SIG-M5 treated with dmso at 0.1 percent for 504 hours (cell line): ENCODE results near the gene MYRFL.
A peak's percentile ranks its signal among the peaks of the same experiment; 100 is the strongest.
"Not testable (repeated sequence)": the region's sequence is repeated elsewhere in the genome, so short reads cannot be mapped to it uniquely, and the experiment has no call there.

Source experiments
- DNase-seq: peaks from one replicate; lab custom pipeline; 2025; ENCODE audit not compliant: unreplicated experiment; lab: John Stamatoyannopoulos, UW

Gene MYRFL

GRCh38 chr12:69984241-69984640, 159.2 kb downstream of the MYRFL start:
- DNase-seq = no peak

DNA sequence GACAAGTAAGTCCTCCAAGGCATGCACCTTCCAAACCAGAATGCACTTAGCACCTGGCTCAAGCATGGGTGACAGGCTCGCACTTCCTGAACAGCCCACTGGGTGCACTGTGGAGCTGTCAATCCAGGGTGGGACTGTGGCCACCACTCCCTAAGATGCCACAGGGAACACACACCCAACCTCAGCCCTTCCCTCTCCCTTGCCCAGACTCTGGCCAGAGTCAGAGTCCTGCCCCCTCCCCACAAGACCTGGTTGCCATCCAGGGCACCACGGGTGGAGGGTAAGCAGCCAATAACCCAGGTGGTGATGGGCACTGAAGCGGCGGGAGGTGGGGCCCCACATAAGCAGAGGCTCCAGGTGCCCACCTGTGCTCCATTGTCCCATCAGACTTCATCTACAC, 160.6 kb downstream of the MYRFL start:
- no peak for DNase-seq

GRCh38 chr12:69986114-69986513, 161.1 kb downstream of the MYRFL start:
- DNase-seq = no peak

DNA sequence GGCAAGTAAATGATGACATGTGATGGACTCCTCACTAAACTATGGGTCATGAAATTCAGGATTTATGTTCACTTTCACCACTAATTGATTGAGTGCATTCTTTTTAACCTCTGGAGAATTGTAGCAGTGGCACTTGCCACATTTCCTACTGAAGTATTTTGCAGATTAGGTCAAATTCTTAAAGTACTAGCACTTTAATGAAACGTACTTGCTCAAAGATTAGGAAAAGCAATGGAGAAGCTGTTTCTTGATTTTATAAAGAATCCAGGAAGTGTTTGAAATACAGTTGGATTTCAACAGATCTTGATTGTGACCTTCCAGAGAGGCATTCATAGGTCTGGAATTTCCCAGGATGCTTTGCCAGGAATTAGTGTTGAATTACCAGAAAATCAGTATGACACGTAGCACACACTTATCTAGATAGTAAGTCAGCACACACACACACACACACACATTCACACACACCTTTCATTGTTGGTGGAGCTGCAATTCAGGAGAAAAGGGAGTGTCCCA, 162.6 kb downstream of the MYRFL start:
- peak; percentile 24 for DNase-seq

DNA sequence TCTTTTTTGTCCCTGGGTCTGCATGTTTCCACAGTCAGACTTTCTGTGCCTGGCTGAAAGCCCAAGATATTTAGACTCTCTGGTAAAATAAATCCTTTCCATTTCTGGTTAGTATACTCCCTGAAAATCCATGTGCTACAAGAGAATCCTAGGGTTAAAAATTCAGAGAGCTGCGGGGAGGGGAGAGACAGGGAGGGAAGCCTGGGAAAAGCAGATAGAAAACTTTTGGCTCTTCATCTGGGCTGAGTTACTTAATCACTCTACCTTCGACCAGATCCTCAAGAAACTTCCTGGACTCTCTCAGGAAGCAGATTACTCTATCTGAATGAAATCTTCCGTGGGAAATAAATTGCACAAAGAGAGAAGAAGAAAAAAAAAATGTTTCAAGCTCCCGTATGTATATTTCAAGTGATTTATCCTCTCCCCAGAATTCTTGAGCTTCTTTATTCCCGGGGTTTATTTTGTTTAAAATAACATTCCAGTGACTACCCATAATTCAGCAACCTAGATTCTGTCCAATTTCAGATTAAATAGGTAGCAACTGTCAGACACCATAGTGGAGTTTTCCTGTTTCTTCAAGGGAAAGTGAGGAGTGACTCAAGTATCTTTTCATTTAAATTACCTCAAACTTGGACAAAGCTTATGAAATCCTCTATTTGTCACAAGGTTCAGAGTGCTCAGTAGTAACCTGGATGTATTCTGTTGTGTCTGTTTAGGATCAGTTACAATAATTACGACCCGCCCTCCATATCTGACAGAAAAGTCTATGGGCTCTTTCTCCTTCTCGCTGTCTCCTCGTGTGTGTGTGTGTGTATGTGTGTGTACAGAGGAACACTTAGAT, 163.7 kb downstream of the MYRFL start:
- no peak for DNase-seq

- no peak for DNase-seq
Measured at GRCh38 chr12:69991690-69992288, 166.8 kb downstream of the MYRFL start.

DNA sequence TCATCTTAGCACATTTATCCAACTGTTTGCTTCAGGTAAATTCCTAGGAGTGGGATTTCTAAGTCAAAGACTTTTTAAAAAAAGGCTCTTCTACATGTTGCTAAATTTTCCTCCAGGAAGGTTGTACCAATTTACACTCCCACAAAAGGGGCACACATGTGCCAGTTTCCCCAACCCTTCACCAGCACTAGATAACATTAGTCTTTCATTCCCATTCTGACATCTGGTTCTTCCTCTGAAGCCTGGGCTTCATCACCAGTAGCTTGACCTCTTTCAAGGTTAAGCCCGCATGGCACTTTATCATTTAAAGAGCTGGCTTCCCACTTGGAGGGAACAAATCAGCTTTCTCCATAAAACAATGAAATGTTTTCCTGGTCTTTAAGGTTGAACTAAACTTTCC, 168.4 kb downstream of the MYRFL start:
- DNase-seq = no peak

DNA sequence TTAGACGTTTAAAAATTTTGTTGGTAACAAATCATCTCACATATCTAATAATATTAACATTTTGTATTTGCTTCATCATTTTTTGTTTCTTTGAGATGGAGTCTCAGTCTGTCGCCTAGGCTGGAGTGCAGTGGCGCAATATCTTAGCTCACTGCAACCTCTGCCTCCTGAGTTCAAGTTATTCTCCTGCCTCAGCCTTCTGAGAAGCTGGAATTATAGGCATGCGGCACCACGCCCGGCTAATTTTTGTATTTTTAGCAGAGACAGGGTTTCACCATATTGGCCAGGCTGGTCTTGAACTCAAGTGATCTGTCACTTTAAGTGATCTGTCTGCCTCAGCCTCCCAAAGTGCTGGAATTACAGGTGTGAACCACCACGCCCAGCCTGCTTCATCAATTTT, 169.1 kb downstream of the MYRFL start:
- not testable (repeated sequence) for DNase-seq

DNA sequence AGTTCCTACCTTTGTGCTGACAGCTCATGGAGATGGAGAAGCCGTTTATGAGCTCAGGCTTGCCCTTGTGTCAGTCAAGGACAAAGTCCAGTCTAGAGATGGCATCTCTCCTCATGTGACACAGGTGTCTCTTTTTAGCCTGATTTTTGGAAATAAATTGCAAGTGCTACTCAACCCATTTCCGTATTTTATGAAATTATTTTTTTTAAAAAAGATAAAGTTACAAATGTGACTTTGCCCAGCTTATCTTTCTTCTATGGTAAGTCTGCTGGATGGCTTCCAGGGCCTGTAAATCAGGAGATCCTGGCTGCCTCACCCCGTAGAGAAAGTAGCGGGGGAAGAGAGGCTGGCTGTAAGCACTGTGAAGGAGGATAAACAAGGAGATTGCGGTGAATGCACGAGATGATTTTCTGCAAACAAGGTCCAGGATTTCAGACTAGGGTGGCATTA, 169.7 kb downstream of the MYRFL start:
- no peak for DNase-seq

DNA sequence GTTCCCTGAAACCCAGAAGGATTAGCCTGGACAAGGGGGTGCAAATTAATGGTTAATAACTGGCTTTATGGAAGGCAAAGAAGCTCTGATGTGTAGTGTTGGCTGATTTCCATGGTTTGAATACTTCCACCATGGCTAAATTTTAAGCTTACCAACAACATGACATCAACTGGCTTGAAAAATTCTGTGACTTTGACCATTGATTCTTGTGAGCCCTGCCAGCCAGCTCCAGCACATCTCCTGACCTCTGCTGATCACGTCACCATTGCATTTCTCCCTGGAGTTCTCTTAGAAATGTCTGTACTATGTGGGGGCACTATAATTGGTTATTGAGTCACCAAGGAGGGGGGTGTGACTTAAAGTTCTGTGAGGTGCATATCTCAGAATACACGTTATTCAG, 171.2 kb downstream of the MYRFL start:
- no peak for DNase-seq

DNA sequence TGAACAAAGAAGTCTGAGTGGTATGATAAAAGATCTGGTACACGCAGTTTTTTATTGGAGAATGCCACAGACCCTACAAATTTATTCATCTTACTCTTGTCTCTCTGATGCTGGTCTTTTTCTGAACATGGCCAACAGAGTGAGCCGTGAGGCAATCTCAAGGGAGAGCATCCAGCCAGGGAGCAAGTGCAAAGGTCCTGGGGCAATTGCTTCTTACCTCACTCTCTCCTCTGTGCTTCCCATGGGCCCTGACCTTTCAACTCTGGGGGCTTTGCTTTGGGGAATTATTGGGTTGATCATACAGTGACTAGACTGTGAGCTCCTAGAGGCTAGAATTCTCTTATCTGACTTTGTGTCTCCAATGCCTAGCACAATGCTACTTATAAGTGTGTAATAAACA, 171.7 kb downstream of the MYRFL start:
- no peak for DNase-seq

- DNase-seq = no peak
Measured at GRCh38 chr12:69998011-69998410, 173.0 kb downstream of the MYRFL start.

DNA sequence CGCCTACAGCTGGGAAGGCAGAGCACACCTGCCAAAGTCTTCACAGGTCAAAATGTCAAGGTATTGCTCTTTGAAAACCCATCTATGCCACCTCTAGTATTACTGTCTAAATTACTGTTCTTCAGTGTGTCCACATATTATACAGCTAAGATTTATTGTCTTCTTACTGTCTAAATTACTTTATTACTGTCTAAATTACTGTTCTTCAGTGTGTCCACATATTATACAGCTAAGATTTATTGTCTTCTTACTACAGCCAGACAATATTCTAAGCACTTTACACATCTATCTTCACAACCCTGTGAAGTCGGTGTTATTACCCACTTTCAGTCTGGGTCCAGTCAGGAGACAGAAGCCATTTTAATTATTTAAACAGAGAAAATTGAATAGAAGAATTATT, 173.9 kb downstream of the MYRFL start:
- DNase-seq = no peak

DNA sequence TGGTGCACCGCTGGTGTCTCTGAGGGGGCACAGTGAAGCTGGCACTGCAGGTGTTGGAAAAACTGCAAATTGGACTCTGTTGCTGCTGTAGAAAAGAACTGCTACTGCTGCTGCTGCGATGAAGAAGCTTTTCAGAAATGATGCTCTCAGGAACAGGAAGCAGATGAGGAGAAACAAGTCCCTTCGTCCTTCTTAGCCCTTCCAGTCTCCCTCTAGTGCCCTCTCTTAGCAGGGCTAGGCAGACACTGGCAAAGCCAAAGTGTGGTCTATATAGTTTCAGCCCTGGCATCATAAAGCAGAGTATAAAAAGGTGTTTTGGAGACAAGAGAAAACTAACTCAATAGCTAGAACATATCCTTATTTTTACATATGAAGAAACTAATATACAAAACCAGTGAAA, 174.5 kb downstream of the MYRFL start:
- no peak for DNase-seq

DNA sequence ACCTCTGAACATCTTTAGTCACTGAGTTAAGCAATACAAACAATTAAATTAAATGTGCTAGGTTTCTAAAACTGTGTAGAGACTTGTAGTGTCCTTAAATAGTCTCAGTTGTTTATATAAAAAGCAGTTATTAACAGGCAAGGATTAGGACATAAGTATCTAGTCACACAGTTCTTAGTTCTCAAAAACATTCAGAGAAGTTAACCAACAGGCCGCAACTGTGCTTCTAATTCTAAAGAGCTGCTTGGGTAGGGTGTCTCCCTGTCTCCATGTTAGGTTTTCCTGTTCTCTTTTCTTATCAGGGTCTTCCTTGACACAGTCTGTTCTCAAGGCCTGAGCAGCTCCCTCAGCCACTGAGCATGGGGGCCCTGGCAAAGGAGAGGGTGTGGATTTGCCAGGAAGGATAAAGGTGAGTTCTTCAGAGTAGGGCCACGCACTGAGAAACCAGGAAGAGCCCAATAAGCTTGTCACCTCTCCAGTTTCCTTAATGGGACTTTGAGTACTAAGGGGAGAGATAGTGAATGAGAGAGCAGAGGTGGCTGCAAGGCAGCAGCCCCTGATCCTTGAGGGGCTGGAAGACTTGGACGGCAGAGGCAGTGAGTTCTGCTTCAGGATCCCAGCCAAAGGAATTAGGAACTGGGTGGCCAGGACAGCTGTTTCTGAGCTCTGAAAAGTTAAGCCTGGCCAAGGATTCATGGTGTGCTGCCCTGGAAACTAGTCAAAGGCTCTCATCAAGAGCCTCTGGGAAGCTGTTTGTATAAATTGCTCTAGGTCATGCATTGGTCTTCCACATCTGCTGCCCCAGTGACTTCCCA, 177.3 kb downstream of the MYRFL start:
- DNase-seq = no peak

DNA sequence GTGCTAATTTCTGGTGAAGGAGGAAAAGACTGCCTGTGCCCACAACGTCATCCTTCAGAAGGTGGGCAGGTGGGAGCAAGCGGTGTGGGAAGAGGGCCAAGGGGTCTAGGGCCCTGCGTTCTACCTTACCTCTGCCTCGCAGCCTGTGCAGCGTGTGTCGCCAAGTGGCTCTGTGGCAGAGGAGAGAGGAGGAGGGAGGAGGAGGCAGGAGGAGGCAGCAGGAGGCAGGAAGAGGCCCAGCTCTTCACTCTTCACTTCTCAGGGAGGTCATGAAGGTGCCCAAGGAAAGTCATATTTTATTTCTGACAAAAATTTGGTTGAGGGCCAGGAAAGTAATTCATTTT, 177.9 kb downstream of the MYRFL start:
- no peak for DNase-seq

- DNase-seq = no peak
Measured at GRCh38 chr12:70005864-70006618, 181.0 kb downstream of the MYRFL start.

DNA sequence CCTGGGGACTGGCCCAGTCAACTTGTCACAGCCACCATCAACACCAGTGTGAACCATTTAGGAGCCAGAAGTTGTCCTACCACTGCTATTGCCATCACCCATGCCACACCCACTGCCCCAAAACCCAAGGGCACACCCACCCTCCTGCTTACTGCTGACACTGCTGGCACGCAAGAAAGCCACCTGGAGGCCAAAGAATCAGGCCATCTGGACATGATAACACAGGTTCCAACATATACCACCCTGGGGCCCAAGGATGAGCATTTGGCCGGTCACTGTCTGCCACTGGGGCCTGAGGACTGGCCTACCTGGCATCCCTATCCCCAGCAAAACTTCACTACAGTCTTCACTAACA, 181.6 kb downstream of the MYRFL start:
- DNase-seq = no peak

GRCh38 chr12:70007687-70008086, 182.7 kb downstream of the MYRFL start:
- DNase-seq = no peak
